GM18526 (cell line): ENCODE measurements around the gene CBLC.

Experiments used
- POLR2A ChIP-seq: IDR thresholded peaks from 3 replicates; pipeline ENCODE4 v1.6.1; 2011; ENCODE audit not compliant: insufficient read length; ENCODE audit errors: extremely low read depth

CBLC gene

DNA sequence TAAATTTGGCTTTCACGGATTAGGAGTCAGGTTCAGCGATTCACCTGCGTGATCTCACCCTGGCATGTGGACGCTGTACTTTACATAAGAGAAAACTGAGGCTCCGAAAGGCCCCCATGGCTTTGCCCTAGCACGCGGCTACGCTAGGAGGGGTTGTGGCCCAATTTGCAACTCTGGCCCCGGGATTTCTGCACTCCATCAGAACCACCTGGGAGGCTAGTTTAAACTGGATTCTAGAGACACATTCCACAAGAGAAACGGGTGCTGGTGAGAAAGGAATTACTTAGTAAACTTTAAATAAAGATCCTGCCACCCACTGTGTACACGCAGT is 23.0 kb upstream of the CBLC start:
- TF ChIP-seq POLR2A, result no peak

DNA sequence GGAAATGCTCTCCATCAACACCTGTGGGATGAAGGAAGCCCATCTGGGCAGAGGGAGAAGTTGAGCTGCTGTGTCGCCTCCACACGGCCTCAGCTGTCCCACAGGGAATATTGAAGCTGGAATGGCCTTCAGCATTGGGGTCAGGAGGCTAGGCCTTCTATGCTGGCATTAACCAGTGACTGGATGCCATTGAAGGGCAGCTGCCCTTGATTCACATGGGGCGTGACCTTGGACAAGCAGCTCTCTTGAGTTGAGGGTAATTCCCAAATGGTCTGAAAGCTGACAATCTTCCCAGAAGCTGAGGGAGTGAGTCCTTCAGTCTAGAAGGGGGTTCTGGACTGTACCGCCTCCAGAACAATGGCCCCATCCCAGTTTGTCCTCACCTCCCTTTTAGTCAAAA is 22.5 kb upstream of the CBLC start:
- TF ChIP-seq POLR2A, result no peak

DNA sequence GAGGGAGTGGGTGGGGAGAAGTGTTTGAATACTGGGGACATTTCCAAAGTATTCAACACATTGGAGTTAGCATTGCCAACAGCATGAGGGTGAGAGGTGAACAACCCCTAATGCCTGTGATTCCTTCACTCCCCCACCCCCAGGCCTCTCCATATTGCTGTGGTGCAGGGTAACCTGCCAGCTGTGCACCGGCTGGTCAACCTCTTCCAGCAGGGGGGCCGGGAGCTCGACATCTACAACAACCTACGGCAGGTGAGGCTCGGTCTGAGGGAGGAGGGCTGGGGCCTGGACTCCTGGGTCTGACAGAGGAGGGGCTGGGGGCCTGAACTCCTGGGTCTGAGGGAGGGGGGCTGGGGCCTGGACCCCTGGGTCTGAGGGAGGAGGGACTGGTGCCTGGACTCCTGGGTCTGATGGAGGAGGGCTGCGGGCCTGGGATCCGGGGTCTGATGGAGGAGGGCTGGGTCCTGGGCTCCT is 21.6 kb upstream of the CBLC start:
- TF ChIP-seq POLR2A, result no peak

DNA sequence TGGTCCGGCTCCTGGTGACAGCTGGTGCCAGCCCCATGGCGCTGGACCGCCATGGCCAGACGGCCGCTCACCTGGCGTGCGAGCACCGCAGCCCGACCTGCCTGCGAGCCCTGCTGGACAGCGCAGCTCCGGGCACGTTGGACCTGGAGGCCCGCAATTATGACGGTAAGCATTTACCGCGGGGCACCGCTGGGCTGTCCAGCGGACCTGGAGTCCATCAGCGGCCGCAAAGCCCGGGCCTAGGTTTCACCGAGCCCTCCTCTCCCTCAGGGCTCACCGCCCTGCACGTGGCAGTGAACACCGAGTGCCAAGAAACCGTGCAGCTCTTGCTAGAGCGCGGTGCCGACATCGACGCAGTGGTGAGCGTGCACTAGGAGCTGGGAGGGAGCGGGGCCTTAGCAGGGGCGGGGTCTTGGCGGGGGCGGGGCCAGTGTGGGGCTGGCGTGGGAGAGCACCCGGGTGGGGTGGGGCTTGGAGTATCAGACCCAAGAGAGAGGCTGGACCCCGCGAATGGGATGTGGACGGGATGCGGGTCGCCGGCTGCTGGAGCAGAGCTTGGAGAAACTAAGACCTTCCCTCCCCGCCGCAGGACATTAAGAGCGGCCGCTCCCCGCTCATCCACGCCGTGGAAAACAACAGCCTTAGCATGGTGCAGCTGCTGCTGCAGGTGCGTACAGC is 20.5 kb upstream of the CBLC start:
- no peak for TF ChIP-seq POLR2A

DNA sequence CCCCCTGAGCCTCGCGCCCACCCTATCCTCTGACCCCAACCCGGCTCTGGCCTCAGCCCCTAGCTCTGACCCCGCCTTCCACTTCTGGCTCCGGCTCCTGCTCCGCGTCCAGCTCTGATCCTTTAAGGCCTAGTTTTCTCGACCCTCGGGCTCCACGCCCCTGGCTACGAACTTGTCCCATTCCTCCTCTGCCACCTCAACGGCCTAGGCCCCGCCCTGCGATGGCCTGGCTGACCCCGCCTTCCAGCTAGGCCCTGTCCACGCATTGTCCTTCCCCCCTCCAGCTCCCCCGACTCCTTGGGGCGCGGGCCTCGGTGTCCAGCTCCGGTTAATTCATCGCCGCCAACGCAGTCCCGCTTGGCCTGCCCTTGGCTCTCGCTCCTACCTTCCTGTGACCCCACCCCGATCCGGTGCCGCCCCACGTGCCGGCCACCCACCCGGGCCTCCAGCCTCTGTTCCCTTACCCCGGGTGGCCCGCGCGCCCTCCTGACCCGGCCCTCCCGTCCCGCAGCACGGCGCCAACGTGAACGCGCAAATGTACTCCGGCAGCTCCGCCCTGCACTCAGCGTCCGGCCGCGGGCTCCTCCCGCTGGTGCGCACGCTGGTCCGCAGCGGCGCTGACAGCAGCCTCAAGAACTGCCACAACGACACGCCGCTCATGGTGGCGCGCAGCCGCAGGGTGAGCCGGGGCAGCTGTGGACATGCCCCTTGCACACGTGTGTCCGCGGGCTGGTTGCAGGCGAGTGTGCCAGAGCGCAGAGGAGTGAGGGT is 19.8 kb upstream of the CBLC start:
- no peak for TF ChIP-seq POLR2A

DNA sequence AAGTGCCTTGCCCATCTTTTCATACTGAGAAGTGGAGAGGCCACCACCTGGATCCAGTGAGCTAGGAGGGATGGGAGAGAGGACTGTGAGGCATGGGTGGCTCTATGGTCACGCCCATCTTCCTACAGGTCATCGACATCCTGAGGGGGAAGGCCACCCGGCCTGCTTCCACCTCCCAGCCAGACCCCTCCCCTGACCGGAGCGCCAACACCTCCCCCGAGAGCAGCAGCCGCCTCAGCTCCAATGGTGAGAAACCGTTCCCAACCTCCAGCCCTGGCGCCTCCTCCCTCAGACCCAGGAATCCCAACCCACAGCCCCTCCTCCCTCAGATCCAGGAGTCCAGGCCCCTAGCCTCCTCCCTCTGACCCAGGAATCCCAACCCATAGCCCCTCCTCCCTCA is 19.1 kb upstream of the CBLC start:
- TF ChIP-seq POLR2A, result no peak

DNA sequence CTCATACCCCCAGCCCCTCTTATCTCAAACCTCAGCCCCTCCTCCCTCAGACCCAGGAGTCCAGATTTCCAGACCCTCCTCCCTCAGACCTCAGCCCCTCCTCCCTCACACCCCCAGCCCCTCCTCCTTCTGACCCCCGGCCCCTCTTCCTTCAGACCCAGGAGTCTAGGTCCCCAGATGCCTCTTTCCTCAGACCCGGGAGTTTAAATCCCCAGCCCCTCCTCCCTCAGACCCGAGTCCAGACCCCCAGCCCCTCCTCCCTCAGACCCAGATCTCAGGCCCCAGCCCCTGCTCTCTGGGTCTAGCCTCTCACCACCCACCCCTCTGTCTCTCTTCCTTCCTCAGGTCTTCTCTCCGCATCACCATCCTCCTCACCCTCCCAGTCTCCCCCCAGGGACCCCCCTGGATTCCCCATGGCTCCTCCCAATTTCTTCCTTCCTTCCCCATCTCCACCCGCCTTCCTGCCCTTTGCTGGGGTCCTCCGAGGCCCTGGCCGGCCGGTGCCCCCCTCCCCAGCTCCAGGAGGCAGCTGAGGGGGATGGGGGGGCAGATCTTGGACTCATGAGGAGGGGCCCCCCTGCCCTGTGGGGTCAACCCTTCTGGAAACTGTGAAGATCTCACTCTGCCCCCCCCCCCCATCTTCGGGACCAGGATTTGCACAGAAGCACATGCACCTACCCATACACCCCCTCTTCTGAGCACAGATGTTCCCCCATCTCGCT is 18.4 kb upstream of the CBLC start:
- TF ChIP-seq POLR2A, result no peak

DNA sequence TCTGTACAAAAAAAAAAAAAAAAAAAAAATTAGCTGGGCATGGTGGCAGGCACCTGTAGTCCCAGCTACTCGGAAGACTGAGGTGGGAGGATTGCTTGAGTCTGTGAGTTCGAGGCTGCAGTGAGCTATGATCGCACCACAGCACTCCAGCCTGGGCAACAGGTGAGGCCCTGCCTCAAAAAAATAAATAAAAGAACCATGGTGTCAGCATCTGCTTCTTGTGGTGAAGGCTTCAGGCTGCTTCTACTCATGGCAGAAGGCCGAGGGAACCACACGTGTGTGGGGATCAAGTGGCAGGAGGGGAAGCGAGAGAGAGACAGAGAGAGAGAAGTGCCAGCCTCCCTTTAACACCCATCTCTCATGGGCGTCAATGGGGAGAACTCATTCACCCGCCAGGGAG is 15.7 kb upstream of the CBLC start:
- TF ChIP-seq POLR2A, result no peak

DNA sequence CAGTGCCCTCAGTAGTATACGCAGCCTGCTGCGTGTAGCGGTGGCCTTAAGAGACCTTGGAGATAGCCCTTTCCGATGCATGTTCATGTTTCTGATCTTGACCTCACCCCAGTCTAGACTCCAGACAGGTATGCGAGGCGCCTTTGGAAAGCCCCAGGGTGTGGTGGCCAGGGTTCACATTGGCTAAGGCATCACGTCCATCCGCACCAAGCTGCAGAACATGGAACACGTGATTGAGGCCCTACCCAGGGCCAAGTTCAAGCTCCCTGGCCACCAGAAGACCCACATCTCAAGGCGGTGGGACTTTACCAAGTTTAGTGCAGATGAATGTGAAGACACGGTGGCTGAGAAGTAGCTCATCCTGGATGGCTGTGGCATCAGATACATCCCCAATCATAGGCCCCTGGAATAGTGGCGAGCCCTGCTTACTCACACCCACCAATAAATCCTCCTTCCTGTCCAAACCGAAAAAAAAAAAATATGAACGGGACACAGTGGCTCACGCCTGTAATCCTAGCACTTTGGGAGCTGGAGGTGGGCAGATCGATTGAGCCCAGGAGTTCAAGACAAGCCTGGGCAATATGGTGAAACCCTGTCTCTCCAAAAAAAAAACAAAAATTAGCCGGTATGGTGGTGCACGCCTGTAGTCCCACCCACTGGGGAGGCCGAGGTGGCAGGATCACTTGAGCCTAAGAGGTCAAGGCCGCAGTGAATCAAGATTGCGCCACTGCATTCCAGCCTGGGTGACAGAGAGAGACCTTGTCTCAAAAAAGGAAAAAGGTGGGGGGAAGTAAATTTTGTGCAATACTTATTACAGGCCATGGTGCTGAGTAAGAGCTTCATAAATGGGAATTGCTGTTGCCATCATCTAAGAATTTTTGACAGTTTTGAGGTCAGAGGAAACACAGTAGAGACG is 12.4 kb upstream of the CBLC start:
- no peak for TF ChIP-seq POLR2A

DNA sequence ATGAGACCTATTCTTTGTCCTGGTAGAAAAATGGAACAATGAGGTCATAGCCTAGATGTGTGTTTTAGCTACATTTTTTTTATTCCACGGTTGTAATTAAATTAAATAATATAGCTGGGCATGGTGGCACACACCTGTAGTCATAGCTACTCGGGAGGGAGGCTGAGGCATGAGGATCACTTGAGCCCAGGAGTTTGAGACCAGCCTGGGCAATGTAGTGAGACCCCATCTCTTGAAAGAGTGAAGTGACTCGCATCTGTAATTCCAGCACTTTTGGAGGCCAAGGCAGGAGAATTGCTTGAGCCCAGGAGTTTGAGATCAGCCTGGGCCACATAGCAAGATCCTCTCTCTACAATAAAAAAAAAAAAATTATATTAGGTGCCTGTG is 11.7 kb upstream of the CBLC start:
- TF ChIP-seq POLR2A, result no peak

DNA sequence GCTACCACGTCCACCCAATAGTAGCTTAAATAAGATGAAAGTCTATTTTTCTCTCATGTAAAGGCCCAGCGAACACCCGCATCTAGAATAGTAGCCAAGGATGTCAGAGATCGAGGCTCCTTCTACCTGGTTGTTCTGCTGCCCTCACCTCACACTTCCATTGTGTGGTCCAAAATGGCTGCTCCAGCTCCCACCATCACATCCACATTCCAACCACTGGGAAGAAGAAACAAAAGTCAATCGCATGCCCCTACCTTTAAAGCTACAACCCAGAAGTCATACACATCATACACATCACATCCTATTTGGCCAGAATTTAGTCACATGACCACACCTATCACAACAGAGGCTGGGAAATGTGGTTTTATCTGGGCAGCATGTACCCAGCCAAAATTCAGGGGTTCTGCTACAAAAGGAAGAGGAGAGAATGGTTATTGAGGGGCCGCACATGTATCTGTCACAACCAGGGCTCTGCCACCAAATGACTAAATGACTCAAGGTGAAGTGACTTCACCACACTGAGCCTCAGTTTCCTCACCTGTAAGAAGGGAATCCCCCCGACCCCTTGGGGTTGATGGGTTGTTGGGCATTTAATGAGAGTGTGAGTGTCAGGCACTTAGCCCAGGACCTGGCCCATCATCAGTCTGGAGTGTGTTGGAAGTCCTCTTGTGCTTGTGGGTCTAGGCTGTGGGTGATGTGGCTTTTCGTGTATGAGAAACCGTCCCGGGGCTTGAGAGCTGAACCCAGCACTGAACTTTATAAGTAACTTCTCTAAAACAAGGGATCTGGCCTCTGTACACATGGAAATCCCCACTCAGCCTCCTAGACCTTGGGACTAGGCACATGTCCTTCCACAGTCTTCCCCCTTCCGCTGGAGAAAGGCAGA is 10.2 kb upstream of the CBLC start:
- TF ChIP-seq POLR2A, result no peak

DNA sequence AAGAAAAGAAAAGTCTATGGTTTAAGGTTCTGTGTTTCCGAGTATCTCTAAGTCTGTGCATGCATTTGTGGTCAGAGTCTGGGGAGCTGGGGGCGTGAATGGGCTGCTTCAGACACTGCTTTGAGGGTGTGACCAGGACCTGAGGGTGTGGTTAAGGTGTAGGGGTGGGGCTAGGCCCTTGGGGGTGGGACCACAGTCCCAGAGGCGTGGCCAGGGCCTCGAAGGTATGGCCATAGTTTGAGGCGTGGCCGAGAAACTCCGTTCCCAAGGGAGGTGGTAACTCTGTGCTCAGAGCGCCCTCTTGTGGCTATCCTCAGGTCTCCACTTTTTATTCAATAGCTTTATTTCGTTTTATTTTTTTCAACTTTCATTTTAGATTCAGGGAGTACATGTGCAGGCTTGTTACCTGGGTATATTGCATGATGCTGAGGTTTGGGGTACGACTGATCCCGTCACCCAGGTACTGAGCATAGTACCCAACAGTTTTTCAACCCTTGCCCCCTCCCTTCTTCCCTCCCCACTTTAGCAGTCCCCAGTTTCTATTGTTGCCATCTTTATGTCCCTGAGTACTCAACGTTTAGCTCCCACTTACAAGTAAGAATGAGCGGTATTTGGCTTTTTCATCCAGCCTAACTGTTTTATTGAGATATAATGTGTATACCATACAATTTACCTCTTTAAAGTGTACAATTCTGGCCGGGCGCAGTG is 7.0 kb upstream of the CBLC start:
- TF ChIP-seq POLR2A, result no peak

DNA sequence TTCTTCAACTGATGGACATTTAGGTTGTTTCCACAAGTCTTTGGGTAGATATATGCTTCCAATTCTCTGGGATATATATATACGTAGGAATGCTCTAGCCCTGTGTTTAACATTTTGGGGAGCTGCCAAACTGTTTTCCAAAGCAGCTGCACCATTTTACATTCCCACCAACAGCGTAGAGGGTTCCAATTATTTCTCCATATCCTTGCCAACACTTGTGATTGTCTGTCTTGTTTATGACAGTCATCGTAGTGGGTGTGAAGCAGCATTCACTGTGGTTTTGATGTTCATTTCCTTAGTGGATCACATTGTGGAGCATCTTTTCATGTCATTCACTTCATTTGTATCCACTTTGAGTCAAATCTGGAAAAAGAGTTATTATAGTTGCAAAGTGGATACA is 4.7 kb upstream of the CBLC start:
- no peak for TF ChIP-seq POLR2A

DNA sequence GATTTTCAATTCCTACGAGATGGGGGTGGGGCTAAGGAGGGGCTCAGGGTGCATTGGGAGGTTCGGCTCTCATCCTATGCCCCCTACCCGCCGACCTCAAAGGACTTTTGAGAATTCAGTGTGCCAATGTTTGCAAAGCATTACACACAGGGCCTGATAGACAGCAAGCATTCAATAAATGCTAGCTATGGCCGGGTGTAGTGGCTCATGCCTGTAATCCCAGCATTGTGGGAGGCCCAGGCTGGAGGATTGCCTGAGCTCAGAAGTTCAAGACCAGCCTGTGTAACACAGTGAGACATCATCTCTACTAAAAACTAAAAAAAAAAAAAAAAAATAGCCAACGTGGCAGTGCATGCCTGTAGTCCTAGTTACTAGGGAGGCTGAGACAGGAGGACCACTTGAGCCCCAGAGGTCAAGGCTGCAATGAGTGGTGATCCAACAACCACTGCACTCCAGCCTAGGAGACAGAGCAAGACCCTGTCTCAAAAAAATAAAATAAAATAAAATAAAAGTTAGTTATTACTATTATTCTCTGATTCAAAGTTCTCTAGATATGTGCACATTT is 1.9 kb upstream of the CBLC start:
- no peak for TF ChIP-seq POLR2A
